K562 (cell line): Measurements from ENCODE around the gene XRCC2.
"Not testable (repeated sequence)": the region's sequence is repeated elsewhere in the genome, so short reads cannot be mapped to it uniquely, and the experiment has no call there.

Experiments
- GATAD2B ChIP-seq: fragments of 450-650 bp; IDR thresholded peaks from 2 replicates; pipeline ENCODE4 v1.6.1; 2017; ENCODE audit warnings: mild to moderate bottlenecking, borderline replicate concordance
- ZBTB12 ChIP-seq: fragments of 250-450 bp; sonication (Bioruptor Pico); IDR thresholded peaks from 2 replicates; pipeline ENCODE4 v1.4.0; 2020
- TF ChIP-seq, protein P1 (sequence below), 3 experiments: IDR thresholded peaks in 2 of 3; conservative IDR thresholded peaks in 1 of 3; 2 replicates each; pipeline ENCODE4 v1.5.1; 2011 to 2012; ENCODE audit warnings: low read length in 3 of 3, mild to moderate bottlenecking in 3 of 3, control low read depth in 2 of 3, improper control_type of control experiment in 1 of 3, inconsistent platforms in 1 of 3, low read depth in 1 of 3, mixed read lengths in 1 of 3, moderate library complexity in 1 of 3; ENCODE audit not compliant: insufficient read depth in 2 of 3

- TF ChIP-seq ZBTB12, GATAD2B: not testable (repeated sequence)
- TF ChIP-seq, protein P1, sequence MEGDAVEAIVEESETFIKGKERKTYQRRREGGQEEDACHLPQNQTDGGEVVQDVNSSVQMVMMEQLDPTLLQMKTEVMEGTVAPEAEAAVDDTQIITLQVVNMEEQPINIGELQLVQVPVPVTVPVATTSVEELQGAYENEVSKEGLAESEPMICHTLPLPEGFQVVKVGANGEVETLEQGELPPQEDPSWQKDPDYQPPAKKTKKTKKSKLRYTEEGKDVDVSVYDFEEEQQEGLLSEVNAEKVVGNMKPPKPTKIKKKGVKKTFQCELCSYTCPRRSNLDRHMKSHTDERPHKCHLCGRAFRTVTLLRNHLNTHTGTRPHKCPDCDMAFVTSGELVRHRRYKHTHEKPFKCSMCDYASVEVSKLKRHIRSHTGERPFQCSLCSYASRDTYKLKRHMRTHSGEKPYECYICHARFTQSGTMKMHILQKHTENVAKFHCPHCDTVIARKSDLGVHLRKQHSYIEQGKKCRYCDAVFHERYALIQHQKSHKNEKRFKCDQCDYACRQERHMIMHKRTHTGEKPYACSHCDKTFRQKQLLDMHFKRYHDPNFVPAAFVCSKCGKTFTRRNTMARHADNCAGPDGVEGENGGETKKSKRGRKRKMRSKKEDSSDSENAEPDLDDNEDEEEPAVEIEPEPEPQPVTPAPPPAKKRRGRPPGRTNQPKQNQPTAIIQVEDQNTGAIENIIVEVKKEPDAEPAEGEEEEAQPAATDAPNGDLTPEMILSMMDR (IDR thresholded peaks at IDR 0.05 in 2 of 3, conservative IDR thresholded peaks at IDR 0.05 in 1 of 3; ENCODE audit: insufficient read depth in 2 of 3, low read depth in 1 of 3, low read length in 3 of 3) = not testable (repeated sequence)
Observed at GRCh38 chr7:152646579-152646978, 29.4 kb downstream of the XRCC2 start.
